Measurements from ENCODE around the gene LAG3.

LAG3 gene

DNA sequence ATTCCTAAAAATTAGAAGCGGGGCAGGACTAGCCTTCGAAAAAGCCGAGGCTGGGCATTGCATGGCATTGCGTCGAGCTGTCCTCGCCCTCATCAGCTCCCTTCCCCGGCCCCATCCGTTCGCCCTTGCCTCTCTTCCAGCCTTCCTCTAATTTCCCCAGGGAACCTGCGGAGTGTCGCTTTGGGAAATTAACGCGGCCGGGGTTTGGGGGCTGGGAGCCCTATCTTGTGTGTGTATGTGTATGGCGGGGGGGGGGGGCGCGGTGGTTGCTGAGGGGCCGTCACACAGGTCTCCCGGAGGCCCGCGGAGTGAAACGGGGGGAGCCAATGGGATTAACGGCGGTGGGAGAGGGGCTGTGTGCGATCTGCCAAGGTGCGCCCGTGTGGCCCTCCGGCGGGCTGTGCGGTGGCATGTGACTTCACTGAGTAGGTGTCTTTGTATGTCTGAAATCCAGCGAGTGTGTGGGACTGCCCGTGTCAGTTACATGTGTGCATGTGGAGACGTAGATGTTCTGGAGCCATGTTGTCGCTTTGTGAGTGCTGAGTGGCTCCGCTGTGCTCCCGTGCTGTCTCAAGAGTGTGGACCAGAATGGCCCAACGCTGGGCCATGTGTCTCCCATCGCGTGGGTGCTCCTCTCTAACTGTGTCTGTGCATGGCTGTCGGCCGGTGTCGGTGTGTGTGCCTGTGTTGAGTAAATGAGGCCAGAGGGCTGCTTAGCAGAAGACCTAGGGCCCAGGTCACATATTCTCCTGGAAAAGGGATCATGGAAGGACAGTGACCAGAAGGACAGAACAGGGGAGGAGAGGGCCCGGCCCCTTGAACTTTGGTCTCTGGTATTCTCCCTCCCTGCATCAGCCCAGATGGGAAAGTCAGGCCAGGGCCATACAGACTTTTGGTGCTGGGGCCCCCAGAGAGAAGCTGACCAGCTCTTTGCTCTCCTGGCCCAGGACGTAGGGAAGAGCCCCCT is 4.7 kb upstream of the LAG3 start:
- no peak for DNase-seq (ENCODE audit: low read depth)
- TF ChIP-seq, protein P1, sequence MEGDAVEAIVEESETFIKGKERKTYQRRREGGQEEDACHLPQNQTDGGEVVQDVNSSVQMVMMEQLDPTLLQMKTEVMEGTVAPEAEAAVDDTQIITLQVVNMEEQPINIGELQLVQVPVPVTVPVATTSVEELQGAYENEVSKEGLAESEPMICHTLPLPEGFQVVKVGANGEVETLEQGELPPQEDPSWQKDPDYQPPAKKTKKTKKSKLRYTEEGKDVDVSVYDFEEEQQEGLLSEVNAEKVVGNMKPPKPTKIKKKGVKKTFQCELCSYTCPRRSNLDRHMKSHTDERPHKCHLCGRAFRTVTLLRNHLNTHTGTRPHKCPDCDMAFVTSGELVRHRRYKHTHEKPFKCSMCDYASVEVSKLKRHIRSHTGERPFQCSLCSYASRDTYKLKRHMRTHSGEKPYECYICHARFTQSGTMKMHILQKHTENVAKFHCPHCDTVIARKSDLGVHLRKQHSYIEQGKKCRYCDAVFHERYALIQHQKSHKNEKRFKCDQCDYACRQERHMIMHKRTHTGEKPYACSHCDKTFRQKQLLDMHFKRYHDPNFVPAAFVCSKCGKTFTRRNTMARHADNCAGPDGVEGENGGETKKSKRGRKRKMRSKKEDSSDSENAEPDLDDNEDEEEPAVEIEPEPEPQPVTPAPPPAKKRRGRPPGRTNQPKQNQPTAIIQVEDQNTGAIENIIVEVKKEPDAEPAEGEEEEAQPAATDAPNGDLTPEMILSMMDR (conservative IDR thresholded peaks at IDR 0.05; ENCODE audit: control insufficient read depth, insufficient read depth, low read depth, low read length): no peak
- H3K4me3 ChIP-seq (ENCODE audit: control insufficient read depth, low read depth, low read length): peak overlapping the region; percentile 92

DNA sequence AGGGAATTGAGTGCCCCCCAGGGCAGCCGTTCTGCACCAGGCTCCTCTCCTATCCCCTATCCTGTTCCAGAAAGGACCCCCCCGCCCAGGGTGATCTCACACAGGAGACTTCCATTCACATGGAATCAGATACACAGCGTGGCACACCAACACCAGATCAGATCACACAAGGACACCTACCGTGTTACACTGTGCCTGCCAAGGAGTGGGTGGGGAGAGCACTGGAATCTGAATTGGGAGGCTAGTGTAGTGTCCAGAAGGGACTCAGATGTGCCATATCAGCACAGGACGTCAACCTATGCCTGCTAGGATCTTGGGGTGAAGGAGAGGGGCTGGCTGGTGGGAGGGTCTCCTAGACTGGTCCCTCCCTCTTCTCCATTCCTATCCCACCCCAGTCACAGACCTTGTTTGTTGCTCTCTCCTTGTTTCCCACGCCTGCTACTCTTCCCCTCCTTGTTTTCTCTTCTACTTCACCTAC is 3.8 kb upstream of the LAG3 start:
- no peak for DNase-seq (ENCODE audit: low read depth)
- TF ChIP-seq, protein P1 (conservative IDR thresholded peaks at IDR 0.05; ENCODE audit: control insufficient read depth, insufficient read depth, low read depth, low read length): no peak

DNA sequence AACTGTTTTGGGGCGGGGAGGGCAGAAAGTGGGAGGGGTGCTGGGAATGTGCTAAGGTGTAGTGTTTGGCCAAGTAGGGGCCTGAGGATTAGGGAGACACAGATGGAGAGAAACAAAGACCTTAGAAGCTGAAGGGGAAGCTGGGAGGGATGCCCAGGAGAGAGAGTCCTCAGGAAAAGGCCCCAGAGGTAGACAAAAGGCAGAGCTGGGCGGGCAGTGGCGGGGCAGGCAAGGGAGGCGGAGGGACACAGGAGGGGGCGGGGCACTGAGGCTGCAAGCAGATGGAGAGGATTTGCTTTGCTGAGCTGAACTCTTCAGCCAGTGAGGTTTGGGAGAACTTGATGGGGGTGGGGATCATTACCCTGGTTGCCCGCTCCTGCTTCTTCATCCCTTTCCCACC is 3.3 kb upstream of the LAG3 start:
- peak overlapping the region; percentile 92 for H3K4me3 ChIP-seq (ENCODE audit: control insufficient read depth, low read depth, low read length)
- TF ChIP-seq, protein P1 (conservative IDR thresholded peaks at IDR 0.05; ENCODE audit: control insufficient read depth, insufficient read depth, low read depth, low read length): no peak
- no peak for DNase-seq (ENCODE audit: low read depth)

More for the DNA sequence above, 3.8 kb upstream of the LAG3 start:
- peak overlapping the region; percentile 92 for H3K4me3 ChIP-seq (ENCODE audit: control insufficient read depth, low read depth, low read length)

DNA sequence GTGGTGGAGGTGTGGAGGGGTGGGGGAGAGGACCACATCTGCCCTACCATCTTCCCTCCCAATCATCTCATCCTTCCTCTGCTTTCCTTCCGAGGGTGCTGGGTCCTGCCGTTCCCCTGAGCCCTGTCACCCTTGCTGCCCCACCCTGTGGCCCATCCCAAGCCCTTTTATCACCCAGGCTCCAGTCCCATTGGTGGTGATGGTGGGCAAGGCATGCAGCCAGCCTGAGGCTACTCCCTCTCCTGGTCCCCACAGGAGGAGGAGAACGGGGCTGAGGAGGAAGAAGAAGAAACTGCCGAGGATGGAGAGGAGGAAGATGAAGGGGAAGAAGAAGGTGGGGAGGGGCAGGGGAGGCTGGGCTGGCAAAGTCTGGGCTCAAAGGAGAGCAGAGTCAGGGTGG is 2.7 kb upstream of the LAG3 start:
- TF ChIP-seq, protein P1 (conservative IDR thresholded peaks at IDR 0.05; ENCODE audit: control insufficient read depth, insufficient read depth, low read depth, low read length): no peak
- DNase-seq (ENCODE audit: low read depth): no peak
- H3K4me3 ChIP-seq (ENCODE audit: control insufficient read depth, low read depth, low read length): no peak overlapping the region

DNA sequence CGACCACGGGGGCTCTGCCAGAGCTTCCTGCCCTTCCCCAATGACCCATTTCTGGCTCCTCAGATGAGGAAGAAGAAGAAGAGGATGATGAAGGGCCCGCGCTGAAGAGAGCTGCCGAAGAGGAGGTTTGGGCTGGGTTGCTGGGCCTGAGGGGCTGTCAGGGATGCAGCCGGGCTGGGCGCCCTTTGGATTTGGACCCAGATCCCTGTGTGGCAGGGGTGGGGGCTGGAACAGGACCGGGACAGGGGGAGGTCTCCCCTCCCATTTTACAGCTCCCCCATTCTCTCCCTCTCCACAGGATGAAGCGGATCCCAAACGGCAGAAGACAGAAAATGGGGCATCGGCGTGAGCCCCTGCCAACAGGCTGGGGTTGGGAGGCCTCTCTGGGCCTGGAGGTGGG is 2.2 kb upstream of the LAG3 start:
- TF ChIP-seq, protein P1 (conservative IDR thresholded peaks at IDR 0.05; ENCODE audit: control insufficient read depth, insufficient read depth, low read depth, low read length): no peak
- no peak overlapping the region for H3K4me3 ChIP-seq (ENCODE audit: control insufficient read depth, low read depth, low read length)
- DNase-seq (ENCODE audit: low read depth): no peak

DNA sequence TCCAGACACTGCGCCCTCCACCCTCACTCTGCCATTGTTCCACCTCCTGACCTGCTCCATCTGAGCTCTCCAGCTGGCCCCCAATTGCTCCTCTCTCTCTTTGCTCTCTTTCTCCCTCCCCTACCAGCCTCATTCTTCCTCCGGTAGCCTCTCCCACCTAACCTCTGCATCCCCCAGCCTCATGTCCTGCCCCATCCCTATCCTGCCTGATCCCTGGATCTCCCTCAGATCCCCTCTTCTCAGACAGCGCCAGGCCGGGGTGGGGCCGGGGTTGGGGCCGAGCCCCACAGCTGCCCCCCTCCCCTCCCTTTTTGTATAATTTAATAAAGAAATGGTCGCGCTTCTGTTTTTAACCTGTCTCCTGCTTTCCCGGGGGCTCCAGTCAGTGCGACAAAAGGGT is 1.7 kb upstream of the LAG3 start:
- H3K4me3 ChIP-seq (ENCODE audit: control insufficient read depth, low read depth, low read length): no peak overlapping the region
- DNase-seq (ENCODE audit: low read depth): no peak
- TF ChIP-seq, protein P1 (conservative IDR thresholded peaks at IDR 0.05; ENCODE audit: control insufficient read depth, insufficient read depth, low read depth, low read length): no peak

Data from fibroblast of mammary gland (primary cell).